Measurements from ENCODE around the gene PRR5L.

- TF ChIP-seq POLR2A (IDR thresholded peaks at IDR 0.05) (no peak), CTCF (IDR thresholded peaks at IDR 0.05) (no peak)
Observed at GRCh38 chr11:36452961-36453360, 156.9 kb downstream of the PRR5L start.

Measured in thyroid gland (tissue), 4 donors.